ENCODE results near the gene NR2E3. TPM values are rescaled to one million over a fixed set of nuclear protein-coding genes. Genes with fewer than 3 reads are reported as not detected.

NR2E3 gene
- polyA plus RNA-seq (ENCODE audit: insufficient read length in 4 of 4), result under 1 TPM; 0.26 to 0.94 (median 0.41) TPM

GRCh38 chr15:71810256-71811035, at the start of gene NR2E3:
Gene NR2E3, plus strand, starts transcription at chr15:71810554. Its CDS starts 190 bp downstream, at chr15:71810744.
- DNase-seq (ENCODE audit: low read depth in 4 of 4, low spot score in 3 of 4), result no peak

GRCh38 chr15:71760852-71761251, 49.5 kb upstream of the NR2E3 start:
- DNase-seq (ENCODE audit: low read depth in 4 of 4, low spot score in 3 of 4), result no peak

GRCh38 chr15:71761649-71762048, 48.7 kb upstream of the NR2E3 start:
- DNase-seq (ENCODE audit: low read depth in 4 of 4, low spot score in 3 of 4), result no peak

- no peak for DNase-seq (ENCODE audit: low read depth in 4 of 4, low spot score in 3 of 4)
Measured at GRCh38 chr15:71768184-71768583, 42.2 kb upstream of the NR2E3 start.

- DNase-seq (ENCODE audit: low read depth in 4 of 4, low spot score in 3 of 4), result no peak
Measured at GRCh38 chr15:71773206-71773859, 37.0 kb upstream of the NR2E3 start.

- DNase-seq (ENCODE audit: low read depth in 4 of 4, low spot score in 3 of 4), result no peak
Measured at GRCh38 chr15:71775856-71776255, 34.5 kb upstream of the NR2E3 start.

- no peak for DNase-seq (ENCODE audit: low read depth in 4 of 4, low spot score in 3 of 4)
Measured at GRCh38 chr15:71776304-71776703, 34.0 kb upstream of the NR2E3 start.

- no peak for DNase-seq (ENCODE audit: low read depth in 4 of 4, low spot score in 3 of 4)
Measured at GRCh38 chr15:71777216-71777943, 33.0 kb upstream of the NR2E3 start.

- no peak for DNase-seq (ENCODE audit: low read depth in 4 of 4, low spot score in 3 of 4)
Measured at GRCh38 chr15:71779073-71779797, 31.1 kb upstream of the NR2E3 start.

GRCh38 chr15:71780115-71780976, 30.0 kb upstream of the NR2E3 start:
- no peak for DNase-seq (ENCODE audit: low read depth in 4 of 4, low spot score in 3 of 4)

- DNase-seq (ENCODE audit: low read depth in 4 of 4, low spot score in 3 of 4), result no peak
Measured at GRCh38 chr15:71781179-71781964, 29.0 kb upstream of the NR2E3 start.

GRCh38 chr15:71781965-71782265, 28.4 kb upstream of the NR2E3 start:
- no peak for DNase-seq (ENCODE audit: low read depth in 4 of 4, low spot score in 3 of 4)

GRCh38 chr15:71782422-71783165, 27.8 kb upstream of the NR2E3 start:
- DNase-seq (ENCODE audit: low read depth in 4 of 4, low spot score in 3 of 4), result no peak

GRCh38 chr15:71784719-71785118, 25.6 kb upstream of the NR2E3 start:
- DNase-seq (ENCODE audit: low read depth in 4 of 4, low spot score in 3 of 4), result no peak

GRCh38 chr15:71785996-71786395, 24.4 kb upstream of the NR2E3 start:
- DNase-seq (ENCODE audit: low read depth in 4 of 4, low spot score in 3 of 4), result no peak

GRCh38 chr15:71786673-71787072, 23.7 kb upstream of the NR2E3 start:
- no peak for DNase-seq (ENCODE audit: low read depth in 4 of 4, low spot score in 3 of 4)

GRCh38 chr15:71788646-71789579, 21.4 kb upstream of the NR2E3 start:
- no peak for DNase-seq (ENCODE audit: low read depth in 4 of 4, low spot score in 3 of 4)

Data from left renal pelvis (tissue), 4 donors.